GM23338 (cell line): ENCODE data around the gene TRIM31. TPM values are rescaled to one million over a fixed set of nuclear protein-coding genes. Genes with fewer than 3 reads are reported as not detected.

ENCODE experiments used
- ATAC-seq: fragments of 200-7000 bp; cut with Tn5 transposase; 3 replicates; pipeline ENCODE4 v1.9.1; 2020
- DNase-seq: peaks from one replicate; pipeline ENCODE4 v3.0.0-alpha.2; 2015; ENCODE audit warnings: low spot score
- H2AFZ ChIP-seq: fragments of 200-600 bp; sonication (generic); 2 replicates; pipeline ENCODE4 v1.8.0; 2016; ENCODE audit warnings: antibody characterized with exemption, mild to moderate bottlenecking, moderate library complexity
- H3F3A ChIP-seq: fragments of 200-600 bp; sonication (generic); replicated peaks from 2 replicates; pipeline ENCODE4 v1.8.0; 2017; ENCODE audit warnings: antibody characterized with exemption, mixed run types, low read depth
- H3K27ac ChIP-seq: fragments of 200-600 bp; sonication (generic); 2 replicates; pipeline ENCODE4 v1.6.1; 2016; ENCODE audit warnings: low read depth
- H3K27me3 ChIP-seq: fragments of 200-600 bp; sonication (generic); 2 replicates; pipeline ENCODE4 v1.8.0; 2016; ENCODE audit warnings: mild to moderate bottlenecking, mixed run types, moderate library complexity; ENCODE audit not compliant: insufficient read depth
- H3K36me3 ChIP-seq: fragments of 200-600 bp; sonication (generic); 2 replicates; pipeline ENCODE4 v1.8.0; 2016; ENCODE audit warnings: mild to moderate bottlenecking; ENCODE audit not compliant: insufficient read depth
- H3K4me1 ChIP-seq: fragments of 200-600 bp; sonication (generic); 2 replicates; pipeline ENCODE4 v1.8.0; 2016; ENCODE audit warnings: mild to moderate bottlenecking, moderate library complexity; ENCODE audit not compliant: insufficient read depth
- H3K4me2 ChIP-seq: fragments of 200-600 bp; sonication (generic); 2 replicates; pipeline ENCODE4 v1.7.1; 2017; ENCODE audit warnings: mixed run types
- H3K4me3 ChIP-seq: fragments of 200-600 bp; sonication (generic); 2 replicates; pipeline ENCODE4 v1.6.1; 2016; ENCODE audit warnings: mixed run types
- H3K79me2 ChIP-seq: fragments of 200-600 bp; sonication (generic); replicated peaks from 2 replicates; pipeline ENCODE4 v1.8.0; 2017; ENCODE audit warnings: mild to moderate bottlenecking; ENCODE audit not compliant: insufficient read depth
- H3K9me2 ChIP-seq: fragments of 200-600 bp; sonication (generic); 2 replicates; pipeline ENCODE4 v1.8.0; 2017; ENCODE audit not compliant: insufficient read depth
- H4K20me1 ChIP-seq: fragments of 200-600 bp; sonication (generic); replicated peaks from 2 replicates; pipeline ENCODE4 v1.8.0; 2017; ENCODE audit warnings: mild to moderate bottlenecking; ENCODE audit not compliant: insufficient read depth
- H3K27ac Mint-ChIP-seq: 2 replicates; pipeline ENCODE4 v1.8.0; 2020; ENCODE audit warnings: inconsistent platforms, mild to moderate bottlenecking, moderate library complexity, mixed read lengths
- H3K27me3 Mint-ChIP-seq: 3 replicates; pipeline ENCODE4 v1.8.0; 2022; ENCODE audit warnings: low read depth, mild to moderate bottlenecking, moderate library complexity, mixed read lengths, inconsistent platforms; ENCODE audit not compliant: insufficient read depth, poor library complexity
- H3K36me3 Mint-ChIP-seq: 3 replicates; pipeline ENCODE4 v1.8.0; 2021; ENCODE audit warnings: low read depth, mild to moderate bottlenecking, inconsistent platforms, moderate library complexity, mixed read lengths
- H3K4me1 Mint-ChIP-seq: 3 replicates; pipeline ENCODE4 v1.8.0; 2020; ENCODE audit warnings: mild to moderate bottlenecking, inconsistent platforms, mixed read lengths
- H3K4me3 Mint-ChIP-seq: 3 replicates; pipeline ENCODE4 v1.8.0; 2021; ENCODE audit warnings: moderate library complexity, mild to moderate bottlenecking, inconsistent platforms, mixed read lengths
- H3K9me3 Mint-ChIP-seq: 3 replicates; pipeline ENCODE4 v1.8.0; 2020; ENCODE audit warnings: moderate library complexity, mild to moderate bottlenecking, inconsistent platforms, mixed read lengths
- CREB1 ChIP-seq: fragments of 250-450 bp; sonication (Bioruptor Pico); IDR thresholded peaks from 2 replicates; pipeline ENCODE4 v1.5.0; 2020; ENCODE audit warnings: low read depth, mild to moderate bottlenecking, moderate library complexity
- ETS1 ChIP-seq: IDR thresholded peaks from 2 replicates; pipeline ENCODE4 v1.6.1; 2016; ENCODE audit warnings: antibody characterized with exemption
- EZH2 ChIP-seq: fragments of 200-600 bp; sonication (generic); IDR thresholded peaks from one replicate; pipeline ENCODE4 v1.8.0; 2017; ENCODE audit warnings: antibody characterized with exemption, mild to moderate bottlenecking, low read depth; ENCODE audit not compliant: unreplicated experiment
- EZH2phosphoT487 ChIP-seq: fragments of 200-600 bp; sonication (generic); IDR thresholded peaks from one replicate; pipeline ENCODE4 v1.8.1; 2018; ENCODE audit warnings: antibody characterized with exemption; ENCODE audit not compliant: unreplicated experiment
- JUNB ChIP-seq: IDR thresholded peaks from one replicate; pipeline ENCODE4 v1.6.1; 2016; ENCODE audit warnings: antibody characterized with exemption; ENCODE audit not compliant: unreplicated experiment
- NANOG ChIP-seq: IDR thresholded peaks from 2 replicates; pipeline ENCODE4 v1.6.1; 2016; ENCODE audit warnings: antibody characterized with exemption, borderline replicate concordance
- POLR2AphosphoS5 ChIP-seq: IDR thresholded peaks from 2 replicates; pipeline ENCODE4 v1.6.1; 2016; ENCODE audit warnings: antibody characterized with exemption, low read depth
- REST ChIP-seq: IDR thresholded peaks from one replicate; pipeline ENCODE4 v1.6.1; 2018; ENCODE audit warnings: antibody characterized with exemption; ENCODE audit not compliant: unreplicated experiment
- STAT1 ChIP-seq: IDR thresholded peaks from one replicate; pipeline ENCODE4 v1.6.1; 2016; ENCODE audit warnings: antibody characterized with exemption; ENCODE audit not compliant: unreplicated experiment
- ZNF331 ChIP-seq: fragments of 250-450 bp; sonication (Bioruptor Pico); IDR thresholded peaks from 2 replicates; pipeline ENCODE4 v1.5.0; 2020; ENCODE audit warnings: low read depth, mild to moderate bottlenecking, moderate library complexity
- ZNF462 ChIP-seq: fragments of 250-450 bp; sonication (Bioruptor Pico); IDR thresholded peaks from 2 replicates; pipeline ENCODE4 v1.5.0; 2020; ENCODE audit warnings: mild to moderate bottlenecking, moderate library complexity
- polyA plus RNA-seq: library from polyadenylated mRNA; unstranded; fragments of >200 nt; fragmentation: Nextera tagmentation; extraction: Ambion mirVana; gene quantifications from 2 replicates; pipeline ENCODE4 v1.2.1, GENCODE V29; 2016
- total RNA-seq: library from RNA; depleted of rRNA; stranded (reverse); fragments of >200 nt; shearing (Covaris generic); gene quantifications from 2 replicates; pipeline ENCODE4 v1.2.3, GENCODE V29; 2014

The TRIM31 gene
- total and polyA plus RNA-seq, 2 experiments from 2014 or later = 0.26 TPM; not detected in 1

- TF ChIP-seq ETS1 = no peak
- TF ChIP-seq EZH2 = no peak
Observed at GRCh38 chr6:30162265-30163089, 49.6 kb upstream of the TRIM31 start (continued).

- H3K4me1 Mint-ChIP-seq = peaks cover 3% of the 10 kb centered on the region; the same call in 2 of the 3 replicates
- no peak within 1 kb of the TSS for H3K4me3 ChIP-seq
- H3K4me2 ChIP-seq = no peak within 1 kb of the TSS
- no peak within 1 kb of the TSS for H3K27ac ChIP-seq
- H3K27me3 Mint-ChIP-seq = peaks cover 6% of the 10 kb centered on the region
- no peak within 1 kb of the TSS for H3K27ac Mint-ChIP-seq
- H4K20me1 ChIP-seq = no peaks in the 10 kb centered on the region
- no peaks in the 10 kb centered on the region for H3K4me1 ChIP-seq
- no peaks in the 10 kb centered on the region for H3F3A ChIP-seq
- H3K36me3 Mint-ChIP-seq = no peaks in the 10 kb centered on the region
- no peaks in the 10 kb centered on the region for H3K36me3 ChIP-seq
- no peak within 1 kb of the TSS for H2AFZ ChIP-seq
- ATAC-seq (no peak), DNase-seq (no peak)
- H3K9me2 ChIP-seq = no peaks in the 10 kb centered on the region
- H3K4me3 Mint-ChIP-seq = no peak within 1 kb of the TSS
- no peaks in the 10 kb centered on the region for H3K79me2 ChIP-seq
- H3K9me3 Mint-ChIP-seq = no peaks in the 10 kb centered on the region
- H3K27me3 ChIP-seq = no peaks in the 10 kb centered on the region
- no peak for TF ChIP-seq CREB1 (CRISPR knock-in tag)
- TF ChIP-seq ETS1 = no peak
- no peak for TF ChIP-seq STAT1
- TF ChIP-seq REST = no peak
- no peak for TF ChIP-seq POLR2AphosphoS5
- TF ChIP-seq ZNF462 (CRISPR knock-in tag) = no peak
- no peak for TF ChIP-seq NANOG
- TF ChIP-seq ZNF331 = no peak
- no peak for TF ChIP-seq EZH2
- TF ChIP-seq EZH2phosphoT487 = no peak
- TF ChIP-seq JUNB = no peak
Observed at GRCh38 chr6:30160785-30161531, 48.1 kb upstream of the TRIM31 start, which contains the start of gene TRIM10. TSS of gene TRIM10 (minus strand) at chr6:30161211. CDS start at chr6:30160858, 353 bp downstream.
